LNCAP (cell line): ENCODE measurements around the gene HTR7.

Source experiments
- CTCF ChIP-seq: fragments of 450-650 bp; IDR thresholded peaks from 2 replicates; pipeline ENCODE4 v1.5.1; 2017; ENCODE audit warnings: mild to moderate bottlenecking

Gene HTR7

GRCh38 chr10:90816466-90816865, 41.4 kb downstream of the HTR7 start:
- no peak for TF ChIP-seq CTCF

GRCh38 chr10:90813594-90814365, 44.1 kb downstream of the HTR7 start:
- TF ChIP-seq CTCF, result no peak

GRCh38 chr10:90806677-90807076, 51.2 kb downstream of the HTR7 start:
- no peak for TF ChIP-seq CTCF

- TF ChIP-seq CTCF, result no peak
Measured at GRCh38 chr10:90805206-90805605, 52.6 kb downstream of the HTR7 start.

- no peak for TF ChIP-seq CTCF
Measured at GRCh38 chr10:90804354-90804753, 53.5 kb downstream of the HTR7 start.

GRCh38 chr10:90801608-90802007, 56.2 kb downstream of the HTR7 start:
- TF ChIP-seq CTCF, result no peak

GRCh38 chr10:90800232-90800796, 57.5 kb downstream of the HTR7 start:
- TF ChIP-seq CTCF, result no peak
